Subcutaneous adipose tissue (tissue), 4 donors: ENCODE measurements around the gene PLCG2. TPM values are rescaled to one million over a fixed set of nuclear protein-coding genes. Genes with fewer than 3 reads are reported as not detected.

Experiments used
- CTCF ChIP-seq: fragments of 450-650 bp; IDR thresholded peaks from one replicate; pipeline ENCODE4 v1.5.1; 2016; ENCODE audit warnings: low read depth, mild to moderate bottlenecking, control low read depth, antibody characterized with exemption, moderate library complexity
- total RNA-seq, 4 donors: library from RNA; depleted of rRNA; stranded (reverse); fragments of >200 nt; gene quantifications; one replicate each; pipeline ENCODE4 v1.1.0, GENCODE V29; 2016

PLCG2 gene
- total RNA-seq, 4 donors from 2014 or later, result 19.8 to 34.9 (median 23.8) TPM

- TF ChIP-seq CTCF, result no peak
Observed at GRCh38 chr16:81775570-81775969, 3.5 kb upstream of the PLCG2 start.

GRCh38 chr16:81778231-81778630 lies 860 bp upstream of the PLCG2 start:
- no peak for TF ChIP-seq CTCF

- no peak for TF ChIP-seq CTCF
Observed at GRCh38 chr16:81779536-81780320, 637 bp downstream of the PLCG2 start.

- TF ChIP-seq CTCF, result no peak
Observed at GRCh38 chr16:81780350-81780749, 1.3 kb downstream of the PLCG2 start.

- no peak for TF ChIP-seq CTCF
Observed at GRCh38 chr16:81782236-81782635, 3.1 kb downstream of the PLCG2 start.

GRCh38 chr16:81784072-81784795 lies 5.1 kb downstream of the PLCG2 start:
- TF ChIP-seq CTCF, result no peak

- TF ChIP-seq CTCF, result no peak
Observed at GRCh38 chr16:81785138-81785924, 6.2 kb downstream of the PLCG2 start.
